Muscle layer of duodenum (tissue), 2 donors: Measurements from ENCODE around the gene SPON1.

Experiments
- H3K27ac ChIP-seq: one replicate; pipeline ENCODE4 v1.7.0; 2013; ENCODE audit warnings: mild to moderate bottlenecking, low read length
- H3K27me3 ChIP-seq: one replicate; pipeline ENCODE4 v1.7.0; 2013; ENCODE audit warnings: low read depth, mild to moderate bottlenecking, control low read depth, low read length
- H3K36me3 ChIP-seq, 2 donors: one replicate each; pipeline ENCODE4 v1.7.0; 2013; ENCODE audit warnings: low read length in 2 of 2, control low read depth in 1 of 2, mild to moderate bottlenecking in 1 of 2; ENCODE audit not compliant: insufficient read depth in 2 of 2, control insufficient read depth in 1 of 2
- H3K4me1 ChIP-seq, 2 donors: one replicate each; pipeline ENCODE4 v1.7.0; 2013; ENCODE audit warnings: low read length in 2 of 2, mild to moderate bottlenecking in 2 of 2, control low read depth in 1 of 2, moderate library complexity in 1 of 2; ENCODE audit not compliant: insufficient read depth in 2 of 2, control insufficient read depth in 1 of 2
- H3K4me3 ChIP-seq, 2 donors: one replicate each; pipeline ENCODE4 v1.7.0; 2013; ENCODE audit warnings: low read length in 2 of 2, low read depth in 1 of 2, mild to moderate bottlenecking in 1 of 2
- H3K9me3 ChIP-seq, 2 donors: one replicate each; pipeline ENCODE4 v1.7.0; 2013; ENCODE audit warnings: low read length in 2 of 2, control low read depth in 1 of 2, mild to moderate bottlenecking in 1 of 2; ENCODE audit not compliant: control insufficient read depth in 1 of 2
- donor health status: healthy.

The SPON1 gene

GRCh38 chr11:13944911-13945425 lies 17.6 kb upstream of the SPON1 start:
- no peaks in the 10 kb centered on the region for H3K9me3 ChIP-seq
- no peak overlapping the region for H3K4me3 ChIP-seq
- no peaks in the 10 kb centered on the region for H3K27me3 ChIP-seq
- no peak overlapping the region for H3K27ac ChIP-seq
- H3K4me1 ChIP-seq, result peaks cover 0 to 5% of the 10 kb centered on the region in 2 donors
- H3K36me3 ChIP-seq, result no peaks in the 10 kb centered on the region

- Histone ChIP-seq H3K36me3 (no peaks in the 10 kb centered on the region), H3K27ac (no peak overlapping the region), H3K4me3 (no peak overlapping the region), H3K27me3 (no peaks in the 10 kb centered on the region), H3K4me1 (peaks cover 0 to 5% of the 10 kb centered on the region in 2 donors), H3K9me3 (no peaks in the 10 kb centered on the region)
Measured at GRCh38 chr11:13947379-13947778, 15.1 kb upstream of the SPON1 start.

GRCh38 chr11:13949876-13950275 lies 12.6 kb upstream of the SPON1 start:
- Histone ChIP-seq H3K4me1 (peaks cover 0 to 5% of the 10 kb centered on the region in 2 donors), H3K4me3 (no peak overlapping the region), H3K36me3 (no peaks in the 10 kb centered on the region), H3K27me3 (no peaks in the 10 kb centered on the region), H3K9me3 (no peaks in the 10 kb centered on the region), H3K27ac (no peak overlapping the region)

DNA sequence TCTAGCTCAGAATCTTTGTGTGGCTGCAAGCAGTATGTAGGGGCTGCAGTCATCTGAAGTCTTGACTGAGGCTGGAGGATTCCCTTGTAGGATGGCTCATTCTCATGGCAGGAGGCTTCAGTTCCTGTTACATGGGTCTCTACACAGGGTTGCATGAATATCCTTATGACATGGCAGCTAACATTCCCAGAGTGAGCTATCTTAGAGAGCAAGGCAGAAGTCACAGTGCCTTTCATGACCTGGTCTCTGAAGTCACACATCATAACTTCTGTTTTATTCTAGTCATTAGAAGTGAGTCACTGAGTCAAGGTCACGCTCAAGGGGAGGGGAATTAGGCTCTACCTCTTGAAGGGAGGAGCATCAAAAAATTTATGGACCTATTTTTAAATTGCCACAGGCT lies 10.3 kb upstream of the SPON1 start:
- H3K27ac ChIP-seq, result no peak overlapping the region
- no peaks in the 10 kb centered on the region for H3K9me3 ChIP-seq
- no peaks in the 10 kb centered on the region for H3K36me3 ChIP-seq
- no peak overlapping the region for H3K4me3 ChIP-seq
- peaks cover 0 to 4% of the 10 kb centered on the region in 2 donors for H3K4me1 ChIP-seq
- no peaks in the 10 kb centered on the region for H3K27me3 ChIP-seq

GRCh38 chr11:13952668-13953067 lies 9.9 kb upstream of the SPON1 start:
- Histone ChIP-seq H3K36me3 (no peaks in the 10 kb centered on the region), H3K4me1 (peaks cover 0 to 4% of the 10 kb centered on the region in 2 donors), H3K9me3 (no peaks in the 10 kb centered on the region), H3K4me3 (no peak overlapping the region), H3K27me3 (no peaks in the 10 kb centered on the region), H3K27ac (no peak overlapping the region)

DNA sequence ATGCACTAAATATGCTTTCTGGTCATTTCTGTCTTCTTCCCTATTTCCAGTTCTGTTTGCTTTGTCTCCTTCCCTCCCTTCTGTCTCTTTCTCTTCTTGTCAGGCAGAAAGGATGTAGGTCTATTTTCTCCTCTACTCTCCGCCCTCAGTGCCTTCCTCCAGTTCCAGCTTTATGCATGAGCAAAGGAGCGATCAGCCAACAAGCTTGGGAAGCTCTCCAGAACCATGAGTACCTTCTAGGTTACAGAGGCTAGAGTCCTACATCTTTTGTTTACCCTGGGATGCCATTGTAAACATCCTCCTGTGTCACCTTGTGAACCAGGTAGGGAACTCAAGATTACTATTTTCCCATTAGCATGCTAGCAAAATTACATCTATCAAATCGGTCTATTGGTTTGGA lies 7.9 kb upstream of the SPON1 start:
- Histone ChIP-seq H3K27me3 (no peaks in the 10 kb centered on the region), H3K36me3 (no peaks in the 10 kb centered on the region), H3K9me3 (no peaks in the 10 kb centered on the region), H3K4me3 (no peak overlapping the region), H3K4me1 (peaks cover 0 to 4% of the 10 kb centered on the region in 2 donors), H3K27ac (no peak overlapping the region)

DNA sequence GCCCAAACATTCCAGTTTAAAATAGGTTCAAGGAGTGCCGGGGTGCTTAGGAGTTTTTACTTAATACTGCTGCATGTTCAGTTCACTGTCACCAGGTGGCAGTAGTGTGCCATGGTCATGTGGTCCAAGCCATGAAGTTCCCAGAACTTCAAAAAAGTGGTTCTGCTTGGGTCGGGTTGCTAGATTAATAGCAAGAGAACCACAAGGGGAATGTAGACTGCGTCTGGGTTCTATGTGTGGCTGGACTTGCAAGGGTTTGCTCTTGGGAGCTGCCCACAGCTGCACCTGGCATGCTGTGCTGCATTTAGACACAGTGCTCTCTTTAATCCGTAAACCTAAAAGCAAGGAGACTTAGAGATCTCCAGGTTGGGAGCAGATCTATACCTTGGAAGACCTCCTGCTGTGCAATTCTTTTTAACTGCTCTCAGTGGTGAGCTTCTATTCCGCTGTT lies 6.5 kb upstream of the SPON1 start:
- H3K4me1 ChIP-seq, result peaks cover 0 to 4% of the 10 kb centered on the region in 2 donors
- no peak overlapping the region for H3K27ac ChIP-seq
- no peaks in the 10 kb centered on the region for H3K9me3 ChIP-seq
- no peak overlapping the region for H3K4me3 ChIP-seq
- H3K27me3 ChIP-seq, result no peaks in the 10 kb centered on the region
- no peaks in the 10 kb centered on the region for H3K36me3 ChIP-seq

- H3K4me1 ChIP-seq, result peaks cover 0 to 8% of the 10 kb centered on the region in 2 donors
- no peaks in the 10 kb centered on the region for H3K36me3 ChIP-seq
- H3K27me3 ChIP-seq, result no peaks in the 10 kb centered on the region
- no peak overlapping the region for H3K27ac ChIP-seq
- no peaks in the 10 kb centered on the region for H3K9me3 ChIP-seq
- no peak overlapping the region for H3K4me3 ChIP-seq
Measured at GRCh38 chr11:13956988-13957387, 5.5 kb upstream of the SPON1 start.

GRCh38 chr11:13958641-13959400 lies 3.7 kb upstream of the SPON1 start:
- peaks cover 0 to 25% of the 10 kb centered on the region in 2 donors for H3K4me1 ChIP-seq
- peaks cover 4% of the 10 kb centered on the region for H3K27me3 ChIP-seq
- no peak overlapping the region for H3K27ac ChIP-seq
- no peaks in the 10 kb centered on the region for H3K9me3 ChIP-seq
- H3K4me3 ChIP-seq, result no peak overlapping the region
- no peaks in the 10 kb centered on the region for H3K36me3 ChIP-seq

DNA sequence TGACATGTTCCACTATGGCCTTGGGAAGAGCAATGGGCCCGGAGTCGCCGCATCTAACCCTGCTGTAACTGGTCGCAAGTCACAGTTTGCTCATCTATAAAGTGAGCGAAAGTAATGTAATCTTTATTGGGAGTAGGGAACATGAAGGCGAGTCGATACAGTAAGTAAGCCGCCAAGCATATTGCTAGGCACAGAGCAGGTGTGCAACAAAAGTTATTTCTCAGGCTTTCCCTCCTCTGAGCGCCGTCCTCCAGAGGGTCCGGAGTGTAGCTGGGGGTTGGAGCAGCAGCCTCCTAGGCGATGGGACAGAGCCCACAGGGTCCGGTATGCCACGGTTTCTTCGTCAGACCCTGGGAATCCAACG lies 343 bp upstream of the SPON1 start:
- H3K4me1 ChIP-seq, result peaks cover 9 to 45% of the 10 kb centered on the region in 2 donors
- no peaks in the 10 kb centered on the region for H3K9me3 ChIP-seq
- H3K27me3 ChIP-seq, result peaks cover 8% of the 10 kb centered on the region
- H3K27ac ChIP-seq, result no peak overlapping the region
- peak overlapping the region; percentile 61 to 77 for H3K4me3 ChIP-seq
- no peaks in the 10 kb centered on the region for H3K36me3 ChIP-seq

DNA sequence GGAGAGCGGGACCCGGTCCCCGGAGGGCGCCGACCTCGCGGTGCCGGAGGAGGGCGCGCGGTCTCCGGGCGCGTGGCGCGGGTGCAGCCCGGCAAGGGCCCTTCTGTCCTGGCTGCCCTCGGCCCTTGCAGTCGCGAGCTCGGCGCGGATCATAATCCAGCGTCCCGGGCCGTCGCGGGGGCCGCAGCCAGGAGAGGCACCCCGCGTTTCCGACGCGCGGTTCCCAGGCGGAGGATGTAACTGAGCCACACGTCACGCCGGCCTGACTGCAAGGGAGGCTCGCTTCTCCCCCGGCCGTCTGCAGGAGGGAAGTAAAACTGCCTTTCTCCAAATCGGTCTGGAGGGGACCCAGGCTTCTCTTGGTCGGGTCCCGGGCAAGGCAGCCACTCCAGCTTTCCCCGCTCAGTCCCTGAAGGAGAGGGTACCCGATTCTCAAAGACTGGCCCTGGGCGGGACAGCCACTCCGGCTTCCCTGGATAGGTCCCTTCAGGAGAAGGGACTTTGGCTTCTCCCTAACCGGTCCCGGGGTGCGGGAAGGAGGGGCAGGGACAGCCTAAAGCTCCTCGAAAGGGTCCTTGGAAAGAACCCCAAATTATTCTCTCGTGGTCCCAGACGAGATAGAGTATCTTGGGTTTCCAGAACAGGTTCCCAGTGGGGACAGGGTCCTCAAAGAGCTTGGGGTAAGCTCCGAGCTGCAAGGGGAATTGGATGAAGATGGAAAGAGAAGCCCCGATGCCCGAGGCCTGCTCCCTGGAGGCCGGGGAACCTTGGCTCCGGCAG lies 836 bp downstream of the SPON1 start:
- Histone ChIP-seq H3K4me1 (peaks cover 15 to 45% of the 10 kb centered on the region in 2 donors), H3K9me3 (no peaks in the 10 kb centered on the region), H3K27me3 (peaks cover 8% of the 10 kb centered on the region), H3K36me3 (no peaks in the 10 kb centered on the region), H3K27ac (peak overlapping the region; percentile 27), H3K4me3 (peak overlapping the region; percentile 73 to 77)
